Ishikawa (cell line): ENCODE data around the gene AKR1A1.
A peak's percentile ranks its signal among the peaks of the same experiment; 100 is the strongest.

Experiments used
- CEBPB ChIP-seq: IDR thresholded peaks from 2 replicates; pipeline ENCODE4 v1.6.1; 2012
- CREB1 ChIP-seq: IDR thresholded peaks from 2 replicates; pipeline ENCODE4 v1.6.1; 2012; ENCODE audit warnings: low read depth
- EGR1 ChIP-seq: IDR thresholded peaks from 2 replicates; pipeline ENCODE4 v1.6.1; 2012
- EP300 ChIP-seq: IDR thresholded peaks from 2 replicates; pipeline ENCODE4 v1.6.1; 2012; ENCODE audit warnings: borderline replicate concordance
- FOXM1 ChIP-seq: IDR thresholded peaks from 2 replicates; pipeline ENCODE4 v1.6.1; 2012; ENCODE audit warnings: low read depth, borderline replicate concordance
- NFIC ChIP-seq: IDR thresholded peaks from 2 replicates; pipeline ENCODE4 v1.6.1; 2012
- RAD21 ChIP-seq: IDR thresholded peaks from 2 replicates; pipeline ENCODE4 v1.6.1; 2012; ENCODE audit warnings: low read depth
- TAF1 ChIP-seq: IDR thresholded peaks from 2 replicates; pipeline ENCODE4 v1.6.1; 2012; ENCODE audit warnings: low read depth, mild to moderate bottlenecking
- TEAD4 ChIP-seq: IDR thresholded peaks from 2 replicates; pipeline ENCODE4 v1.6.1; 2012
- ZBTB7A ChIP-seq: IDR thresholded peaks from 2 replicates; pipeline ENCODE4 v1.6.1; 2012; ENCODE audit warnings: low read depth
- TF ChIP-seq, protein P1 (sequence below): IDR thresholded peaks from 2 replicates; pipeline ENCODE4 v1.6.1; 2012
- TF ChIP-seq, protein P2 (sequence below): IDR thresholded peaks from 2 replicates; pipeline ENCODE4 v1.6.1; 2012; ENCODE audit warnings: low read depth, mild to moderate bottlenecking
- TF ChIP-seq, protein P3 (sequence below): IDR thresholded peaks from 2 replicates; pipeline ENCODE4 v1.6.1; 2012

DNA sequence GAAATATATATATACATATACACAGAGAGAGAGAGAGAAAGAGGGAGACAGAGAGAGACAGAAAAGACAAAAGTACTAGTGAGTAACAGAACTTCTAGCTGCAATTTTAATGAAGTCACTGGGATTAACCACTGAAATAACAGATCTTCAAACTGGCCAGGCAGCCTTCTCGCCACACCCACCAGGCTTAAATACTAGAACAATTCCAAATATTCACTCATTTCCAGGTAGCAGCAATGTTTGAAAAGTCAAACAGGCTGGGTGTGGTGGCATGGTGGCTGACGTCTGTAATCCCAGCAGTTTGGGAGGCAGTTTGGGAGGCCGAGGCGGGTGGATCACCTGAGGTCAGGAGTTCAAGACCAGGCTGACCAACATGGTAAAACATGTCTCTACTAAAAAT is 34.2 kb upstream of the AKR1A1 start:
- TF ChIP-seq CREB1 = no peak
- no peak for TF ChIP-seq CEBPB
- TF ChIP-seq RAD21 = no peak
- no peak for TF ChIP-seq EGR1
- no peak for TF ChIP-seq EP300
- peak; percentile 24; the same call in 1 of the 2 replicates for TF ChIP-seq TEAD4
- TF ChIP-seq, protein P1, sequence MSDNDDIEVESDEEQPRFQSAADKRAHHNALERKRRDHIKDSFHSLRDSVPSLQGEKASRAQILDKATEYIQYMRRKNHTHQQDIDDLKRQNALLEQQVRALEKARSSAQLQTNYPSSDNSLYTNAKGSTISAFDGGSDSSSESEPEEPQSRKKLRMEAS = no peak
- TF ChIP-seq, protein P2, sequence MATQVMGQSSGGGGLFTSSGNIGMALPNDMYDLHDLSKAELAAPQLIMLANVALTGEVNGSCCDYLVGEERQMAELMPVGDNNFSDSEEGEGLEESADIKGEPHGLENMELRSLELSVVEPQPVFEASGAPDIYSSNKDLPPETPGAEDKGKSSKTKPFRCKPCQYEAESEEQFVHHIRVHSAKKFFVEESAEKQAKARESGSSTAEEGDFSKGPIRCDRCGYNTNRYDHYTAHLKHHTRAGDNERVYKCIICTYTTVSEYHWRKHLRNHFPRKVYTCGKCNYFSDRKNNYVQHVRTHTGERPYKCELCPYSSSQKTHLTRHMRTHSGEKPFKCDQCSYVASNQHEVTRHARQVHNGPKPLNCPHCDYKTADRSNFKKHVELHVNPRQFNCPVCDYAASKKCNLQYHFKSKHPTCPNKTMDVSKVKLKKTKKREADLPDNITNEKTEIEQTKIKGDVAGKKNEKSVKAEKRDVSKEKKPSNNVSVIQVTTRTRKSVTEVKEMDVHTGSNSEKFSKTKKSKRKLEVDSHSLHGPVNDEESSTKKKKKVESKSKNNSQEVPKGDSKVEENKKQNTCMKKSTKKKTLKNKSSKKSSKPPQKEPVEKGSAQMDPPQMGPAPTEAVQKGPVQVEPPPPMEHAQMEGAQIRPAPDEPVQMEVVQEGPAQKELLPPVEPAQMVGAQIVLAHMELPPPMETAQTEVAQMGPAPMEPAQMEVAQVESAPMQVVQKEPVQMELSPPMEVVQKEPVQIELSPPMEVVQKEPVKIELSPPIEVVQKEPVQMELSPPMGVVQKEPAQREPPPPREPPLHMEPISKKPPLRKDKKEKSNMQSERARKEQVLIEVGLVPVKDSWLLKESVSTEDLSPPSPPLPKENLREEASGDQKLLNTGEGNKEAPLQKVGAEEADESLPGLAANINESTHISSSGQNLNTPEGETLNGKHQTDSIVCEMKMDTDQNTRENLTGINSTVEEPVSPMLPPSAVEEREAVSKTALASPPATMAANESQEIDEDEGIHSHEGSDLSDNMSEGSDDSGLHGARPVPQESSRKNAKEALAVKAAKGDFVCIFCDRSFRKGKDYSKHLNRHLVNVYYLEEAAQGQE = no peak
- TF ChIP-seq ZBTB7A = no peak
- TF ChIP-seq NFIC = no peak
- TF ChIP-seq, protein P3, sequence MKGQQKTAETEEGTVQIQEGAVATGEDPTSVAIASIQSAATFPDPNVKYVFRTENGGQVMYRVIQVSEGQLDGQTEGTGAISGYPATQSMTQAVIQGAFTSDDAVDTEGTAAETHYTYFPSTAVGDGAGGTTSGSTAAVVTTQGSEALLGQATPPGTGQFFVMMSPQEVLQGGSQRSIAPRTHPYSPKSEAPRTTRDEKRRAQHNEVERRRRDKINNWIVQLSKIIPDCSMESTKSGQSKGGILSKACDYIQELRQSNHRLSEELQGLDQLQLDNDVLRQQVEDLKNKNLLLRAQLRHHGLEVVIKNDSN = no peak
- no peak for TF ChIP-seq TAF1
- TF ChIP-seq FOXM1 = no peak
